Right ventricle myocardium superior (tissue), 1 donor: ENCODE results near the gene STARD5. TPM values are rescaled to one million over a fixed set of nuclear protein-coding genes. Genes with fewer than 3 reads are reported as not detected.

Experiments
- ATAC-seq: fragments of 200-7000 bp; cut with Tn5 transposase; one replicate; pipeline ENCODE4 v1.9.1; 2020; ENCODE audit warnings: mild to moderate bottlenecking; ENCODE audit not compliant: poor library complexity
- DNase-seq: peaks from one replicate; pipeline ENCODE4 v3.0.0-alpha.2; 2020
- intact Hi-C: fragments of 100-400 bp; cut with DNase I; formaldehyde crosslinking; loops from one replicate; pipeline ENCODE4 v1.11.2; 2022
- total RNA-seq: library from RNA; stranded (reverse); fragmentation: NEBNext Ultra II Directional; extraction: Animal tissue kit (Norgen Biotek cat#: 25700); gene quantifications from one replicate; pipeline ENCODE4 v1.2.1, GENCODE V29; 2021
- donor health status: DM: no; HTN: yes; CAD: no; lungs with severe emphysema.

Gene STARD5
- total RNA-seq, 1 donor from 2014 or later = 2.3 TPM

GRCh38 chr15:81297603-81298575, 26.1 kb downstream of the STARD5 start:
- intact Hi-C loops = no loop called here
- ATAC-seq (no peak), DNase-seq (no peak)

- ATAC-seq = no peak
- intact Hi-C loops = no loop called here
- DNase-seq = no peak
Measured at GRCh38 chr15:81297147-81297572, 26.8 kb downstream of the STARD5 start.

- intact Hi-C loops = no loop called here
- ATAC-seq = peak; percentile 74
Measured at GRCh38 chr15:81296673-81297072, 27.3 kb downstream of the STARD5 start.

GRCh38 chr15:81296186-81296585, 27.8 kb downstream of the STARD5 start:
- no peak for DNase-seq
- intact Hi-C loops = no loop called here
- no peak for ATAC-seq

More at GRCh38 chr15:81296673-81297072, 27.3 kb downstream of the STARD5 start:
- peak; percentile 71 for DNase-seq

GRCh38 chr15:81295486-81296121, 28.3 kb downstream of the STARD5 start:
- DNase-seq = no peak
- intact Hi-C loops = no loop called here
- ATAC-seq = no peak

GRCh38 chr15:81294516-81294880, 29.4 kb downstream of the STARD5 start:
- intact Hi-C loops = no loop called here
- ATAC-seq = no peak
- no peak for DNase-seq

GRCh38 chr15:81293728-81294515, 30.0 kb downstream of the STARD5 start:
- intact Hi-C loops = no loop called here
- peak; percentile 16 for ATAC-seq
- DNase-seq = no peak

GRCh38 chr15:81292523-81293001, 31.4 kb downstream of the STARD5 start:
- ATAC-seq (no peak), DNase-seq (no peak)
- intact Hi-C loops = no loop called here

GRCh38 chr15:81291916-81292522, 31.9 kb downstream of the STARD5 start:
- no peak for DNase-seq
- intact Hi-C loops = no loop called here
- no peak for ATAC-seq

- intact Hi-C loops = no loop called here
- no peak for DNase-seq
- no peak for ATAC-seq
Measured at GRCh38 chr15:81289910-81290309, 34.0 kb downstream of the STARD5 start.

GRCh38 chr15:81288616-81289015, 35.3 kb downstream of the STARD5 start:
- ATAC-seq (no peak), DNase-seq (no peak)
- intact Hi-C loops = no loop called here

- intact Hi-C loops = no loop called here
- DNase-seq = no peak
- ATAC-seq = peak; percentile 39
Measured at GRCh38 chr15:81288040-81288439, 35.9 kb downstream of the STARD5 start.

- intact Hi-C loops = no loop called here
- ATAC-seq = no peak
- DNase-seq = no peak
Measured at GRCh38 chr15:81286621-81287121, 37.3 kb downstream of the STARD5 start.

GRCh38 chr15:81285461-81285860, 38.5 kb downstream of the STARD5 start:
- intact Hi-C loops = no loop called here
- DNase-seq = no peak
- ATAC-seq = no peak

- DNase-seq (no peak), ATAC-seq (peak; percentile 45)
- intact Hi-C loops = no loop called here
Measured at GRCh38 chr15:81284256-81285031, 39.5 kb downstream of the STARD5 start.

- intact Hi-C loops = no loop called here
- DNase-seq (no peak), ATAC-seq (no peak)
Measured at GRCh38 chr15:81282911-81283310, 41.0 kb downstream of the STARD5 start.

- no peak for DNase-seq
- intact Hi-C loops = no loop called here
- no peak for ATAC-seq
Measured at GRCh38 chr15:81282606-81282895, 41.4 kb downstream of the STARD5 start.
